Endodermal cell (in vitro differentiated cells): ENCODE results near the gene OR2J2. TPM values are rescaled to one million over a fixed set of nuclear protein-coding genes. Genes with fewer than 3 reads are reported as not detected.
"Not testable (repeated sequence)": the region's sequence is repeated elsewhere in the genome, so short reads cannot be mapped to it uniquely, and the experiment has no call there.

Source experiments
- DNase-seq: peaks from one replicate; pipeline ENCODE4 v3.0.0-alpha.2; 2017
- H3K27ac ChIP-seq: 2 replicates; pipeline ENCODE4 v1.5.1; 2013; ENCODE audit warnings: mild to moderate bottlenecking, low read depth, low read length, moderate library complexity
- H3K27me3 ChIP-seq: 2 replicates; pipeline ENCODE4 v1.6.1; 2013; ENCODE audit warnings: mild to moderate bottlenecking, low read length, moderate library complexity; ENCODE audit not compliant: insufficient read depth, control insufficient read depth, poor library complexity, severe bottlenecking
- H3K36me3 ChIP-seq: 2 replicates; pipeline ENCODE4 v1.7.0; 2013; ENCODE audit warnings: mild to moderate bottlenecking, low read length, moderate library complexity; ENCODE audit not compliant: control insufficient read depth, insufficient read depth
- H3K4me1 ChIP-seq: one replicate; pipeline ENCODE4 v1.7.0; 2013; ENCODE audit warnings: low read length; ENCODE audit not compliant: control insufficient read depth, insufficient read depth
- H3K4me3 ChIP-seq: 2 replicates; pipeline ENCODE4 v1.5.1; 2013; ENCODE audit warnings: mild to moderate bottlenecking, low read length, moderate library complexity
- H3K9ac ChIP-seq: 2 replicates; pipeline ENCODE4 v1.6.1; 2013; ENCODE audit warnings: mild to moderate bottlenecking, low read length, moderate library complexity; ENCODE audit not compliant: poor library complexity, severe bottlenecking; ENCODE audit errors: extremely low read depth
- H3K9me3 ChIP-seq: 2 replicates; pipeline ENCODE4 v1.6.1; 2013; ENCODE audit warnings: mild to moderate bottlenecking, low read length, moderate library complexity; ENCODE audit not compliant: control insufficient read depth
- H3K27ac Mint-ChIP-seq: 2 replicates; pipeline ENCODE4 v1.8.0; 2020; ENCODE audit warnings: mixed read lengths
- H3K27me3 Mint-ChIP-seq: 2 replicates; pipeline ENCODE4 v1.8.0; 2021; ENCODE audit warnings: mild to moderate bottlenecking, mixed read lengths; ENCODE audit not compliant: insufficient read depth
- H3K36me3 Mint-ChIP-seq: 2 replicates; pipeline ENCODE4 v1.8.0; 2020; ENCODE audit warnings: low read depth, mixed read lengths
- H3K4me1 Mint-ChIP-seq: 2 replicates; pipeline ENCODE4 v1.8.0; 2020; ENCODE audit warnings: mixed read lengths
- H3K4me3 Mint-ChIP-seq: 2 replicates; pipeline ENCODE4 v1.8.0; 2020; ENCODE audit warnings: mild to moderate bottlenecking, moderate library complexity, mixed read lengths
- H3K9me3 Mint-ChIP-seq: 2 replicates; pipeline ENCODE4 v1.8.0; 2020; ENCODE audit warnings: mild to moderate bottlenecking, mixed read lengths
- WGBS, 2 experiments: methylation state at CpG; one replicate each; pipeline versions ENCODE4 v1.1.5 to v1.1.7; 2013; ENCODE audit warnings: missing lambda C conversion rate in 2 of 2, mixed read lengths in 1 of 2; ENCODE audit not compliant: insufficient coverage in 1 of 2, insufficient read length in 1 of 2; 5-methylcytosine and 5-hydroxymethylcytosine counted together
- long read RNA-seq, 4 experiments: library from polyadenylated mRNA in 2 of 4; library from RNA in 1 of 4; library from capped mRNA in 1 of 4; stranded (forward) in 3 of 4; unstranded in 1 of 4; transcript quantifications; one replicate each; pipeline ENCODE4 v2.0.0, GENCODE V29; 2020 to 2021; ENCODE audit warnings: inconsistent platforms in 1 of 4
- polyA plus RNA-seq, 2 experiments: library from polyadenylated mRNA; stranded (reverse); fragments of 50-300 nt; gene quantifications; one replicate each; pipeline ENCODE4 v1.2.3, GENCODE V29; 2013
- total RNA-seq, 2 donors: library from RNA; stranded (reverse); fragmentation: NEBNext Ultra II Directional in 1 of 2; extraction: Animal tissue kit (Norgen Biotek cat#: 25700) in 1 of 2; gene quantifications; 2 replicates in 1 of 2; 3 replicates in 1 of 2; pipeline ENCODE4 v1.2.1, GENCODE V29; 2021
- TF ChIP-seq, protein P1 (sequence below): fragments of 200-600 bp; sonication (generic); conservative IDR thresholded peaks from 2 replicates; pipeline ENCODE4 v1.5.0; 2021; ENCODE audit warnings: antibody characterized with exemption, mild to moderate bottlenecking

OR2J2 gene
- total RNA-seq: not detected
- polyA plus RNA-seq (2013, experiment 1 of 2): not detected
- not detected for polyA plus RNA-seq (2013, experiment 2 of 2)
- long read RNA-seq, experiment 1: 0 reads
- long read RNA-seq, experiment 2: 0 reads
- long read RNA-seq, experiment 3: 0 reads
- long read RNA-seq, experiment 4: 0 reads

- H3K36me3 Mint-ChIP-seq, H3K27me3 Mint-ChIP-seq, H3K9me3 ChIP-seq, H3K4me3 ChIP-seq, H3K27ac Mint-ChIP-seq, DNase-seq, H3K36me3 ChIP-seq, H3K4me1 Mint-ChIP-seq, H3K9me3 Mint-ChIP-seq, H3K27me3 ChIP-seq, H3K27ac ChIP-seq, H3K9ac ChIP-seq, H3K4me1 ChIP-seq, H3K4me3 Mint-ChIP-seq: not testable (repeated sequence)
- WGBS, 2 experiments: 86 to 91% methylated on average over 2 of the region's 2 CpGs
These were observed at the start of gene OR2J2 for GRCh38 chr6:29170607-29171006. Gene OR2J2 (plus strand): TSS chr6:29170907. CDS start chr6:29173636, 2,729 bp downstream.

- Mint-ChIP-seq H3K27ac (no peak overlapping the region), H3K27me3 (no peaks in the 10 kb centered on the region), H3K4me1 (no peaks in the 10 kb centered on the region), H3K36me3 (no peaks in the 10 kb centered on the region), H3K4me3 (no peak overlapping the region), H3K9me3 (no peaks in the 10 kb centered on the region)
- H3K4me3 ChIP-seq: no peak overlapping the region
- H3K9ac ChIP-seq: no peak overlapping the region
- WGBS, 2 experiments: 75 to 83% methylated on average over 1 to 15 of the region's 15 CpGs
- no peaks in the 10 kb centered on the region for H3K36me3 ChIP-seq
- DNase-seq: no peak
- no peaks in the 10 kb centered on the region for H3K27me3 ChIP-seq
- H3K27ac ChIP-seq: no peak overlapping the region
- TF ChIP-seq, protein P1, sequence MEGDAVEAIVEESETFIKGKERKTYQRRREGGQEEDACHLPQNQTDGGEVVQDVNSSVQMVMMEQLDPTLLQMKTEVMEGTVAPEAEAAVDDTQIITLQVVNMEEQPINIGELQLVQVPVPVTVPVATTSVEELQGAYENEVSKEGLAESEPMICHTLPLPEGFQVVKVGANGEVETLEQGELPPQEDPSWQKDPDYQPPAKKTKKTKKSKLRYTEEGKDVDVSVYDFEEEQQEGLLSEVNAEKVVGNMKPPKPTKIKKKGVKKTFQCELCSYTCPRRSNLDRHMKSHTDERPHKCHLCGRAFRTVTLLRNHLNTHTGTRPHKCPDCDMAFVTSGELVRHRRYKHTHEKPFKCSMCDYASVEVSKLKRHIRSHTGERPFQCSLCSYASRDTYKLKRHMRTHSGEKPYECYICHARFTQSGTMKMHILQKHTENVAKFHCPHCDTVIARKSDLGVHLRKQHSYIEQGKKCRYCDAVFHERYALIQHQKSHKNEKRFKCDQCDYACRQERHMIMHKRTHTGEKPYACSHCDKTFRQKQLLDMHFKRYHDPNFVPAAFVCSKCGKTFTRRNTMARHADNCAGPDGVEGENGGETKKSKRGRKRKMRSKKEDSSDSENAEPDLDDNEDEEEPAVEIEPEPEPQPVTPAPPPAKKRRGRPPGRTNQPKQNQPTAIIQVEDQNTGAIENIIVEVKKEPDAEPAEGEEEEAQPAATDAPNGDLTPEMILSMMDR: no peak
- H3K9me3 ChIP-seq: no peaks in the 10 kb centered on the region
- no peaks in the 10 kb centered on the region for H3K4me1 ChIP-seq
These were observed 41.2 kb upstream of the OR2J2 start for GRCh38 chr6:29129326-29130012.

DNA sequence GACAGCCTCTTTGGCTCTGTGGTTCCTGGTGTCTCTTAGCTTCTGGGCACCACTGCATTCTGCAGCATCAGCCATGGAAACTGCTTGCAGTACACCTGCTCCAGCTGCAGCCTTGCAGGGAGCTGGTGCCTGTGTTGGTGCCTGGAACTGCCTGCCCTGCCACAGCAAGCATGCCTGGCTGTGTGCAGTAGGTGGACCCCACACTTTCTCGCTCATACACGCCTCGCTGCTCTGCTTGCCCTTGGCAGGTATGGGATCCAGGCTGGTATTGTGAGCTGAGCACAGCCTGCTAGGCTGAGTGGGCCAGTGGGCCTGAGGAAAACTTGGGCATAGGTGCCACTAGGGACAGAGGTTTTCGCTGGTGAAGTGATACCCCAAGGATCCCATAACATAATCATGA, 40.1 kb upstream of the OR2J2 start:
- DNase-seq: no peak
- no peaks in the 10 kb centered on the region for H3K4me1 ChIP-seq
- Mint-ChIP-seq H3K27me3 (peaks cover 1% of the 10 kb centered on the region), H3K4me1 (no peaks in the 10 kb centered on the region), H3K27ac (no peak overlapping the region), H3K9me3 (no peaks in the 10 kb centered on the region), H3K4me3 (no peak overlapping the region), H3K36me3 (no peaks in the 10 kb centered on the region)
- H3K27me3 ChIP-seq: no peaks in the 10 kb centered on the region
- 96 to 100% methylated on average over 3 to 4 of the region's 4 CpGs for WGBS, 2 experiments
- H3K9me3 ChIP-seq: no peaks in the 10 kb centered on the region
- H3K27ac ChIP-seq: no peak overlapping the region
- H3K4me3 ChIP-seq: no peak overlapping the region
- H3K9ac ChIP-seq: no peak overlapping the region
- no peaks in the 10 kb centered on the region for H3K36me3 ChIP-seq
- TF ChIP-seq, protein P1: no peak
